SU-DHL-6 (cell line): ENCODE data around the gene NCEH1.

Experiments used
- H2AFZ ChIP-seq: fragments of 200-600 bp; sonication (generic); 2 replicates; pipeline ENCODE4 v1.6.1; 2014; ENCODE audit warnings: low read depth, mild to moderate bottlenecking, moderate library complexity, mixed read lengths, antibody characterized with exemption, low read length; ENCODE audit not compliant: severe bottlenecking
- H3F3A ChIP-seq: fragments of 200-600 bp; shearing (Covaris generic); 2 replicates; pipeline ENCODE4 v1.6.0; 2016; ENCODE audit warnings: antibody characterized with exemption, mild to moderate bottlenecking; ENCODE audit not compliant: insufficient read depth
- H3K27ac ChIP-seq: fragments of 200-600 bp; sonication (generic); 2 replicates; pipeline ENCODE4 v1.5.1; 2016; ENCODE audit warnings: low read depth, mild to moderate bottlenecking, low read length, moderate library complexity, mixed read lengths
- H3K27me3 ChIP-seq: fragments of 200-600 bp; sonication (generic), shearing (Covaris generic); 2 replicates; pipeline ENCODE4 v1.6.0; 2014; ENCODE audit warnings: mild to moderate bottlenecking, low read length
- H3K36me3 ChIP-seq: fragments of 200-600 bp; sonication (generic); 2 replicates; pipeline ENCODE4 v1.6.1; 2014; ENCODE audit warnings: mild to moderate bottlenecking, low read length, mixed read lengths
- H3K4me2 ChIP-seq: fragments of 300-600, 200-600 bp; shearing (Covaris generic), sonication (generic); 2 replicates; pipeline ENCODE4 v1.6.0; 2014; ENCODE audit warnings: low read length, low read depth, mild to moderate bottlenecking; ENCODE audit not compliant: poor library complexity, severe bottlenecking
- H3K4me3 ChIP-seq: fragments of 200-600 bp; sonication (generic); 2 replicates; pipeline ENCODE4 v1.5.1; 2014; ENCODE audit warnings: antibody characterized with exemption, low read length, mild to moderate bottlenecking, mixed read lengths; ENCODE audit not compliant: insufficient read depth, poor library complexity, severe bottlenecking
- H3K79me2 ChIP-seq: fragments of 200-600 bp; sonication (generic); 2 replicates; pipeline ENCODE4 v1.6.1; 2014; ENCODE audit warnings: mild to moderate bottlenecking, low read length, moderate library complexity; ENCODE audit not compliant: insufficient read depth
- H3K9ac ChIP-seq: fragments of 200-600 bp; sonication (generic); 2 replicates; pipeline ENCODE4 v1.7.0; 2014; ENCODE audit warnings: mild to moderate bottlenecking, low read length
- H3K9me2 ChIP-seq: fragments of 200-600 bp; sonication (generic); replicated peaks from 2 replicates; pipeline ENCODE4 v1.6.1; 2014; ENCODE audit warnings: low read length; ENCODE audit not compliant: insufficient read depth
- H3K9me3 ChIP-seq: fragments of 200-600 bp; sonication (generic); 2 replicates; pipeline ENCODE4 v1.6.1; 2014; ENCODE audit warnings: low read length, mixed read lengths; ENCODE audit not compliant: insufficient read depth
- H4K20me1 ChIP-seq: fragments of 200-600 bp; sonication (generic); 2 replicates; pipeline ENCODE4 v1.6.1; 2014; ENCODE audit warnings: low read depth, mild to moderate bottlenecking, antibody characterized with exemption, low read length, moderate library complexity, mixed read lengths
- EZH2phosphoT487 ChIP-seq: fragments of 200-600 bp; sonication (generic), shearing (Covaris generic); conservative IDR thresholded peaks from 2 replicates; pipeline ENCODE4 v1.6.1; 2018; ENCODE audit warnings: mild to moderate bottlenecking, antibody characterized with exemption, low read length, moderate library complexity, mixed read lengths
- TF ChIP-seq, protein P1 (sequence below): fragments of 200-600 bp; sonication (generic); IDR thresholded peaks from one replicate; pipeline ENCODE4 v1.5.1; 2017; ENCODE audit warnings: antibody characterized with exemption, mild to moderate bottlenecking, low read length, moderate library complexity; ENCODE audit not compliant: insufficient read depth, poor library complexity, severe bottlenecking

The NCEH1 gene

DNA sequence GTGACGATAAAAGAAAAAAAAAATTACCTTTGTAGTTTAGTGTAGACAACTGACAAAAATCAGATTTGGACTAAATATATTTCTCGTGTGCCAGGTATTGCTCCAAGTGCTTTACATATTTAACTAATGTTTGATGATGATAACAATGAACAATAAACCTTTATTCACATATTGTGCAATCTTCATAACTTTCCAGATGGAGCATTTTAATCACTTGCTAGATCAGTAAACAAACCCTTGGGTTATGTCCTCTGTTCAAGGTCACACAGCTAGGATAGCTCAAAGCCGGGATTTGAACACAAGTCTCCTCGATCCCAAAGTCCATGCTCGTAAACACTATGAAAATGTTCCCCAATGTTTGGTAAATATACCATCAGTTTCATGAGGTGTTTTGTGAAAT is 14.5 kb downstream of the NCEH1 start:
- H3K79me2 ChIP-seq, result peaks cover 26% of the 10 kb centered on the region

DNA sequence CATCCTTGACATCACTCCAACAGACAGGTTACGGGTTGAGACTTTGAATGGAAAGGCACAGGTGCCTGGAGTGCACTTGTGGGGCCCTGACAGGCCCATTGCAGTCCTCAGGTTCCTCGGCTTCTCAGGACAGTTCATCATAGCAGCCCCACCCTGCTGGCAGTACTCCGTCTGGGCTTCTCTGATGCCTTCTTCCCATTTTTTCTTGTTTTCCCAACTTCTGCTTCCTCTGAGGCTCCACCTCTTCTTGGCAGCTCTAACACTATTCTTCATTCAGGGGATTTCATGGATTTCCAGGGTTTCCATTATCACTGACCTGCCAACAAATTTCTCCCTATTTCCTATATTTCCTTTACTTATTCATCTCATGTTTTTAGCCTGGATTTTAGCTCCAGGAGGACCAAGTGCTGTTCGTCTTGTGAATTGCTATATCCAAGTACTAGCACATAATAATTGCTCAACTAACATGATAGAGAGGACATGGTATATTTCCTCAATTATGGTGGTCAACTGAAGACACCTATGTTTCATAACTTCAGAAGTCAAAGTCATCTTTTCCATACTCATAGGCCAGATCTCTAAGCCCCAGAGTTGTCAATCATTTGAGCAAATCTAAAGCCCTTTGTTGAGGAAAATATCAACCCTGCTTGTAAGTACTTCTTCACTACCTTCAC is 16.2 kb downstream of the NCEH1 start:
- H3F3A ChIP-seq, result no peaks in the 10 kb centered on the region
- H3K27me3 ChIP-seq, result no peaks in the 10 kb centered on the region
- no peaks in the 10 kb centered on the region for H3K9me3 ChIP-seq
- H3K4me2 ChIP-seq, result no peak overlapping the region
- no peaks in the 10 kb centered on the region for H3K36me3 ChIP-seq
- no peaks in the 10 kb centered on the region for H3K9me2 ChIP-seq
- no peaks in the 10 kb centered on the region for H4K20me1 ChIP-seq
- peaks cover 21% of the 10 kb centered on the region for H3K79me2 ChIP-seq
- no peak for TF ChIP-seq EZH2phosphoT487
- TF ChIP-seq, protein P1, sequence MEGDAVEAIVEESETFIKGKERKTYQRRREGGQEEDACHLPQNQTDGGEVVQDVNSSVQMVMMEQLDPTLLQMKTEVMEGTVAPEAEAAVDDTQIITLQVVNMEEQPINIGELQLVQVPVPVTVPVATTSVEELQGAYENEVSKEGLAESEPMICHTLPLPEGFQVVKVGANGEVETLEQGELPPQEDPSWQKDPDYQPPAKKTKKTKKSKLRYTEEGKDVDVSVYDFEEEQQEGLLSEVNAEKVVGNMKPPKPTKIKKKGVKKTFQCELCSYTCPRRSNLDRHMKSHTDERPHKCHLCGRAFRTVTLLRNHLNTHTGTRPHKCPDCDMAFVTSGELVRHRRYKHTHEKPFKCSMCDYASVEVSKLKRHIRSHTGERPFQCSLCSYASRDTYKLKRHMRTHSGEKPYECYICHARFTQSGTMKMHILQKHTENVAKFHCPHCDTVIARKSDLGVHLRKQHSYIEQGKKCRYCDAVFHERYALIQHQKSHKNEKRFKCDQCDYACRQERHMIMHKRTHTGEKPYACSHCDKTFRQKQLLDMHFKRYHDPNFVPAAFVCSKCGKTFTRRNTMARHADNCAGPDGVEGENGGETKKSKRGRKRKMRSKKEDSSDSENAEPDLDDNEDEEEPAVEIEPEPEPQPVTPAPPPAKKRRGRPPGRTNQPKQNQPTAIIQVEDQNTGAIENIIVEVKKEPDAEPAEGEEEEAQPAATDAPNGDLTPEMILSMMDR, result no peak
- H3K9ac ChIP-seq, result no peak overlapping the region
- H3K4me3 ChIP-seq, result no peak overlapping the region
- no peak overlapping the region for H3K27ac ChIP-seq
- H2AFZ ChIP-seq, result no peak overlapping the region

More for the DNA sequence above, 14.5 kb downstream of the NCEH1 start:
- H3K9me2 ChIP-seq, result no peaks in the 10 kb centered on the region
- no peaks in the 10 kb centered on the region for H3K27me3 ChIP-seq
- H3K4me2 ChIP-seq, result no peak overlapping the region
- no peaks in the 10 kb centered on the region for H4K20me1 ChIP-seq
- no peaks in the 10 kb centered on the region for H3K36me3 ChIP-seq
- H3K27ac ChIP-seq, result no peak overlapping the region
- no peak overlapping the region for H2AFZ ChIP-seq
- no peaks in the 10 kb centered on the region for H3K9me3 ChIP-seq
- TF ChIP-seq EZH2phosphoT487, result no peak
- TF ChIP-seq, protein P1, result no peak
- H3K4me3 ChIP-seq, result no peak overlapping the region
- no peaks in the 10 kb centered on the region for H3F3A ChIP-seq
- no peak overlapping the region for H3K9ac ChIP-seq

DNA sequence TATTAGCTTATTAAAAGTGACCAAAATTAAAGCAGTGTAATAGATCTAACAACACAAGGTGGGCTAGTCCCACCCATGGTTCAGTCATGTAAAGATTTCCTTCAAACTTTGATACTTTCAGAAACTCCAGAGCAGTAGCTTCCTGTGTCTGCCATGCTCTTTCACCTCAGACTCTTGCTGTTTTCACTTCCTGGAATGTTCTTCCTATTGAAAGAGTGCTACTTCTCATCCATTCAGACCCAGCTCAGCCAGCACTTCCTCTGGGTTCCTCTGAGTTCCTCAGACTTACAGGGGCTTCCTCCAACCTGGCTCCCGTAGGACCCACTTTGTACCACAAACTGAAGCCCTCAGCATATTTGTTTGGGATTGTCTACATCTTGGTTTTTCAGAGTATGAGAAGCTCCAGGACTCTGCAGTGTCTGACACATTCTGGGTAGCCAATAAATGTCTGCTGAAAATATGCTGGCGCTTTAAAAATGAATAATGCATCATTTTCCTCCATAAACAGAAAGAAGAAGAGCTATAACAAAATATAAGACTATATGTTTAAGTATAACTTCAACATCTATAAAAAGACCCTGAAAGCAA is 18.0 kb downstream of the NCEH1 start:
- peak overlapping the region; percentile 1 for H3K4me2 ChIP-seq
- H4K20me1 ChIP-seq, result no peaks in the 10 kb centered on the region
- no peaks in the 10 kb centered on the region for H3K9me2 ChIP-seq
- H3K9me3 ChIP-seq, result no peaks in the 10 kb centered on the region
- no peak for TF ChIP-seq EZH2phosphoT487
- TF ChIP-seq, protein P1, result no peak
- H2AFZ ChIP-seq, result no peak overlapping the region
- H3F3A ChIP-seq, result no peaks in the 10 kb centered on the region
- H3K4me3 ChIP-seq, result no peak overlapping the region
- H3K9ac ChIP-seq, result no peak overlapping the region
- no peaks in the 10 kb centered on the region for H3K36me3 ChIP-seq
- H3K79me2 ChIP-seq, result peaks cover 21% of the 10 kb centered on the region
- no peaks in the 10 kb centered on the region for H3K27me3 ChIP-seq
- no peak overlapping the region for H3K27ac ChIP-seq
